Retinal pigment epithelial cell (primary cell): ENCODE data around the gene CSRNP3.
A peak's percentile ranks its signal among the peaks of the same experiment; 100 is the strongest.

Source experiments
- DNase-seq: peaks from one replicate; pipeline ENCODE4 v3.0.0-alpha.2; 2010; ENCODE audit warnings: low read depth
- H3K4me3 ChIP-seq: 2 replicates; pipeline ENCODE4 v1.5.1; 2011; ENCODE audit warnings: mild to moderate bottlenecking, low read length, control low read depth, moderate library complexity
- CTCF ChIP-seq: conservative IDR thresholded peaks from 2 replicates; pipeline ENCODE4 v1.5.1; 2011; ENCODE audit warnings: low read depth, low read length, control low read depth, inconsistent platforms

The CSRNP3 gene

GRCh38 chr2:165568361-165568760, 98.9 kb downstream of the CSRNP3 start:
- no peak for DNase-seq
- H3K4me3 ChIP-seq = no peak overlapping the region
- no peak for TF ChIP-seq CTCF

- no peak for TF ChIP-seq CTCF
These were observed 102.0 kb downstream of the CSRNP3 start for GRCh38 chr2:165571477-165571876.

GRCh38 chr2:165572151-165572550, 102.7 kb downstream of the CSRNP3 start:
- TF ChIP-seq CTCF = no peak
- H3K4me3 ChIP-seq = no peak overlapping the region
- DNase-seq = no peak

More at GRCh38 chr2:165571477-165571876, 102.0 kb downstream of the CSRNP3 start:
- no peak overlapping the region for H3K4me3 ChIP-seq
- DNase-seq = no peak

DNA sequence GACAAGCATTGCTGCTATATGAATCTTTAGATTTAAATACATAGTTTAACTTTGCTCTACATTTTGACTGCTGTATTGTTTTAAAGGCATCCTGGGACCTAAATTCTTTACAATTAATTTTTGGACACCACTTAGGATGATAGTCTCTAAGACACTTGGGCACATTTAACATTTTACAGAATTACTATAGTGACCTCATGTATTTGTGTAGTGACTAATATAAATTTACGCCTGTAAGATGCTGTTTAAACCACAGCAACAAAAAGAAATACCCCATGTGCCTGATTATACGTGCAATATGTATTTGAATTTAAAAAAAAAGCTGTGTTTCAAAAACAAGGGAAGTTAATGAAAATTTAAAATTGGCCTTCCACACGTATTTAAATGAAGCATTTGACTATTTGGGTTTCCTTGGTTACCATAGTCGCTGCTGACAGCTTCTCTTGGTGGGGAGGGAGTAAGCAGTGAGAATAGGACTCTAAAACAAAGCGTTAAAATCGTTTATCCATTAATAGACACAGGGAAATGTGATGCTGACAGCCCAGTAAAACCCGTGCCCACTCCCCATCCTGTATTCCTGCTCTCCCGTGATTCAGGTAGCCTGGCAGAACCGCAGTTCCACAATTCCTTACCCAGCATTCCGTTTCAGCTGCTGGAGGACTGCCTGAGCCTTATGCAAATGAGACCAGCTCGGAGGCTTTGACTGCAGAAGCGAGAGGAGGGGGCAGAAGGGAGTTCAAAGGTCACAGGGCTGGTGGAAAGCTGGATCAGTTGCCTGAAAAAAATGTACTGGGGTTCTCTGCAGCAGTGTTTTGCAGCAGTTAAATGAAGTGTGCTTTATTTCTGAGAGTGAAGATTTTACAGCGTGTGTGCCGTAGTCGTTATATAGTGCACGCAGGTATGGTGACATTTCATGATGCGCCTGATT, 104.3 kb downstream of the CSRNP3 start:
- peak overlapping the region; percentile 73 for H3K4me3 ChIP-seq
- TF ChIP-seq CTCF = no peak
- peak; percentile 27 for DNase-seq

DNA sequence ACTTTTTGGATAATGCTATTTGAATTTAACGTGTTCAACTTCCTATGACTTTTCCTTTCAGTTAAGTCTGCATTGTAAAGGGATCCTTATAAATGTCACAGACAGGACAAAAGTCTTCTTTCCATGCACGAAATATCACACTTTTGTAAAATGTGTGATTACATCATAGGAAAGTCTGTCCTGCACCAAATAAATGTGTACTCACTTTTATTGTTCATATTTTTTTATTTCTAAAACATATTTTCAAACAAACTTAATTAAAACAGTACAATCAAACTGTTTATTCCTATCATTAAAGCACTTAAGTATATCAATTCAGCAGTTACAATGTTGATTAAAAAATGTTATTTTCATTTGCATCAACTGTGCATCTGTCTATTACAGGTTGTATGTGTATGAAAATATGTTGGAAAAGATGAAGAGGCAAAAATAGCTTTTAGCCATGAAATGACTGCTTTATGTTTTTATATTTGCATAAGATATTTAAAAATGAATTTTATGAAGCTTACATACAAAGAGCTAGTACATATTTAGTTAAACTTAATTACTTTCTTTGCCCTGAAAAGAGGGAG, 105.6 kb downstream of the CSRNP3 start:
- H3K4me3 ChIP-seq = no peak overlapping the region
- no peak for DNase-seq
- no peak for TF ChIP-seq CTCF

DNA sequence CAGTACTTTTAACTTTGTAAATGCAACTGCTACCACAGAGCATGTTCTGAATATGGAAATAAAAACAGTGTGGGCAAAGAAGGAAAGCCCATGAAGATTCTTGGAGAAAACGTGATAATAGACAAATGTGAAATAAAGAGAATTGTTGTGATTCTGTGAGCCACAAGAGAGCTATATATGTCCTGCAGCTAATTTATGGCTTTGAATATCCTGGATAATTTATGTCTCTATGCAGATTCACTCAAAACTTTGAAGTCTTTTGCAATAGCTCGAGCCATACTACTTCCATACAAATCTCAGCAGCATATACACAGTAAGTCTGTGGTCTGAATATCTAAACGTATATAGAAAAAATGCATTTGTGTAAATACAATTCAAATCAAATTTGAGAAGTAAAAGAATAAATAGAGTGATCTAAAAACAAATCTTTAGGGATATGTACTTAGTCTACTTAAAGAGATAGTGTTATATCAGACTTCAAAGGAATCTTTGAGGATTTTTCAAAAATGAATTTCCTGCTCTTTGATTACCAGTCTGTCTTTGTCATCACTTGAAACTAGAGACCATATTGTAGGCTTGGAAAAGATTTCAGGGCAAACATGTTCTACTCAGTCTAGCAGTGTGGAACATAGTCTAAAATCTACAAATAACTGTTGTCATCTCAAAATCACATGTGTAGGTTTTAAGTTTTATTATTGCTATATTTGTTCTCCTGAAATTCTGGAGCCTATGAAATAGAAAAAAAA, 107.1 kb downstream of the CSRNP3 start:
- H3K4me3 ChIP-seq = no peak overlapping the region
- no peak for DNase-seq
- no peak for TF ChIP-seq CTCF
